ENCODE results near the gene ATP8A2.

- TF ChIP-seq, protein P1, sequence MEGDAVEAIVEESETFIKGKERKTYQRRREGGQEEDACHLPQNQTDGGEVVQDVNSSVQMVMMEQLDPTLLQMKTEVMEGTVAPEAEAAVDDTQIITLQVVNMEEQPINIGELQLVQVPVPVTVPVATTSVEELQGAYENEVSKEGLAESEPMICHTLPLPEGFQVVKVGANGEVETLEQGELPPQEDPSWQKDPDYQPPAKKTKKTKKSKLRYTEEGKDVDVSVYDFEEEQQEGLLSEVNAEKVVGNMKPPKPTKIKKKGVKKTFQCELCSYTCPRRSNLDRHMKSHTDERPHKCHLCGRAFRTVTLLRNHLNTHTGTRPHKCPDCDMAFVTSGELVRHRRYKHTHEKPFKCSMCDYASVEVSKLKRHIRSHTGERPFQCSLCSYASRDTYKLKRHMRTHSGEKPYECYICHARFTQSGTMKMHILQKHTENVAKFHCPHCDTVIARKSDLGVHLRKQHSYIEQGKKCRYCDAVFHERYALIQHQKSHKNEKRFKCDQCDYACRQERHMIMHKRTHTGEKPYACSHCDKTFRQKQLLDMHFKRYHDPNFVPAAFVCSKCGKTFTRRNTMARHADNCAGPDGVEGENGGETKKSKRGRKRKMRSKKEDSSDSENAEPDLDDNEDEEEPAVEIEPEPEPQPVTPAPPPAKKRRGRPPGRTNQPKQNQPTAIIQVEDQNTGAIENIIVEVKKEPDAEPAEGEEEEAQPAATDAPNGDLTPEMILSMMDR (IDR thresholded peaks at IDR 0.05; ENCODE audit: low read length): no peak
- no peak for TF ChIP-seq EZH2 (optimal IDR thresholded peaks at IDR 0.05; ENCODE audit: low read depth, low read length)
These were observed 538.5 kb downstream of the ATP8A2 start for GRCh38 chr13:25910243-25910642.

Data from MM.1S (cell line).